CD4-positive, alpha-beta T cell (primary cell): Measurements from ENCODE around the gene RBMS1. TPM values are rescaled to one million over a fixed set of nuclear protein-coding genes. Genes with fewer than 3 reads are reported as not detected.

Source experiments
- ATAC-seq: fragments of 200-7000 bp; cut with Tn5 transposase; one replicate; pipeline ENCODE4 v1.10.0; 2022; ENCODE audit warnings: mild to moderate bottlenecking; ENCODE audit not compliant: poor library complexity
- CTCF ChIA-PET: fragments of 350-600 bp; sonication (Branson Sonifier 250); formaldehyde crosslinking; loops from one replicate; lab custom pipeline; 2021; ENCODE audit warnings: antibody characterized with exemption, inconsistent platforms; lab: Charles Lee
- POLR2A ChIA-PET: fragments of 350-600 bp; sonication (Branson Sonifier 250); formaldehyde crosslinking; loops from one replicate; lab custom pipeline; 2021; ENCODE audit warnings: antibody characterized with exemption, inconsistent platforms; lab: Charles Lee
- DNase-seq, 14 experiments: peaks; one replicate each; pipeline ENCODE4 v3.0.0-alpha.2; 2013 to 2020; ENCODE audit warnings: mixed read lengths in 2 of 14
- H3K27ac ChIP-seq, 2 donors: one replicate each; pipeline versions ENCODE4 v1.5.1 to v1.7.0; 2013; ENCODE audit warnings: low read length in 2 of 2, low read depth in 1 of 2, mild to moderate bottlenecking in 1 of 2
- H3K27me3 ChIP-seq, 2 experiments: 1 replicate in 1 of 2; 2 replicates in 1 of 2; pipeline versions ENCODE4 v1.6.1 to v1.7.0; 2013; ENCODE audit warnings: low read length in 2 of 2, control low read depth in 1 of 2, mild to moderate bottlenecking in 1 of 2, moderate library complexity in 1 of 2; ENCODE audit not compliant: insufficient read depth in 2 of 2, control insufficient read depth in 1 of 2
- H3K36me3 ChIP-seq: one replicate; pipeline ENCODE4 v1.6.1; 2013; ENCODE audit warnings: low read length, control low read depth; ENCODE audit not compliant: insufficient read depth
- H3K4me1 ChIP-seq: one replicate; pipeline ENCODE4 v1.6.1; 2013; ENCODE audit warnings: low read length, control low read depth; ENCODE audit not compliant: insufficient read depth
- H3K4me3 ChIP-seq: one replicate; pipeline ENCODE4 v1.5.1; 2013; ENCODE audit warnings: mild to moderate bottlenecking, low read length, moderate library complexity
- H3K9me3 ChIP-seq, 2 experiments: 1 replicate in 1 of 2; 2 replicates in 1 of 2; pipeline versions ENCODE4 v1.6.1 to v1.7.0; 2013; ENCODE audit warnings: low read length in 2 of 2, mild to moderate bottlenecking in 2 of 2, control low read depth in 1 of 2, moderate library complexity in 1 of 2; ENCODE audit not compliant: control insufficient read depth in 1 of 2, insufficient read depth in 1 of 2
- H3K27ac Mint-ChIP-seq: one replicate; pipeline ENCODE4 v1.8.0; 2020; ENCODE audit warnings: mixed read lengths
- H3K27me3 Mint-ChIP-seq: one replicate; pipeline ENCODE4 v1.8.0; 2021; ENCODE audit warnings: mixed read lengths
- H3K36me3 Mint-ChIP-seq: one replicate; pipeline ENCODE4 v1.8.0; 2021; ENCODE audit warnings: low read depth, mixed read lengths
- H3K4me1 Mint-ChIP-seq: one replicate; pipeline ENCODE4 v1.8.0; 2021; ENCODE audit warnings: low read depth, mixed read lengths
- H3K4me3 Mint-ChIP-seq: one replicate; pipeline ENCODE4 v1.8.0; 2020; ENCODE audit warnings: mild to moderate bottlenecking, mixed read lengths
- H3K9me3 Mint-ChIP-seq: one replicate; pipeline ENCODE4 v1.8.0; 2020; ENCODE audit warnings: mixed read lengths
- intact Hi-C, 2 experiments: fragments of 100-400 bp; cut with DNase I in 1 of 2; cut with micrococcal nuclease in 1 of 2; formaldehyde crosslinking; loops; one replicate each; pipeline versions ENCODE4 v1.15.1 to v1.9.0; 2023 to 2025; cut with DNase I, micrococcal nuclease
- total RNA-seq, 174 experiments: library from RNA in 2 of 174; stranded (reverse) in 2 of 174; gene quantifications; one replicate each; pipeline ENCODE4 v1.2.3 and lab custom pipeline; 2021 to 2026
- TF ChIP-seq, protein P1 (sequence below): fragments of 200-600 bp; IDR thresholded peaks from one replicate; pipeline ENCODE4 v1.8.0; 2022; ENCODE audit warnings: antibody characterized with exemption, mild to moderate bottlenecking

RBMS1 gene
- total RNA-seq, 2 experiments from 2014 or later: 88.6 to 90.3 TPM

DNA sequence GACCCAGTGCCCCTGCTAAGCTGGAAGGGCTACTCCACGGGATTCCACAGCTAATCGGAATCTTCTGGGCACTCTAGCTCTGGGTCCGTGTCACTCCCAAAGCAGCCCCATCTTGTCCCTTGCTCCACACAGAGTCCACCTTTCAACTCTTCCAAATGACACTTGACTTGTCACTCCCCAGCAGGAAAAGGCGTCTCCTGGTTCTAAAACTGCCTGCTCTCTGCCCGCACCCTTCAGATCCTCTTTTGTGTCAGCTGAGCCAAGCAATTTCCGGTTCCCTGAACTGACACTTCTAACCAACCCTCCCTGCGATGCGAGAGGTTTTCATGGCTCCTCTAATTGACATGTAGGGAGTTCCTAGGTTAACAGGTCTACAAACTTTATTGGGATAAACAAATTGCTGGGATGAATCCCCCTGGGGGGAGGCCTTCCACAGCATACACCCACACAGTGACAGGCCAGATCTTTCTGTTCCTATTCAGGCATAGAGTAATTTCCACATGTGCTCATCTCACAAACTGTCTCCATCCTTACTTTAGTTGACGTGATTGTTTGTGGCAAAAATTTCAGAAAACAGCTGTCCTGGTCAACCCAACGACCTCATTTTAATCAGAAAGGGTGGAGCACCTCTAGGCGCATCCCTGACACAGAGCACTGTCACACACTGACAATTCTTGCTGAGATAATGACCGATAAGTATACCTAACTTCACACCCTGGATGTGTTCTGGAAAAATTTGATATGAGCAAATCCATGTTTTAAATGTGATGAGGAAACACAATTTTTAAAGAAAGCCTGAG is 104.9 kb downstream of the RBMS1 start:
- Mint-ChIP-seq H3K9me3 (no peaks in the 10 kb centered on the region), H3K4me3 (peak overlapping the region; percentile 54), H3K27me3 (no peaks in the 10 kb centered on the region), H3K27ac (peak overlapping the region; percentile 67), H3K4me1 (peaks cover 93% of the 10 kb centered on the region), H3K36me3 (no peaks in the 10 kb centered on the region)
- ATAC-seq (peak; percentile 83), DNase-seq (peak in 13 of 14 experiments; percentile 9 to 70 (median 37))
- POLR2A ChIA-PET: interaction anchor here (1.0 to 3.5 kb wide), 4 partner anchors 13 to 41 kb away, joined by 3 to 18 read pairs (median 8); no protein-coding TSS in a partner anchor
- intact Hi-C loops: loop anchor here in 1 of 2 experiments (2.0 kb wide), 1 partner anchor 18 kb away; no protein-coding TSS in a partner anchor
- H3K4me1 ChIP-seq: peaks cover 75% of the 10 kb centered on the region
- no peaks in the 10 kb centered on the region for H3K27me3 ChIP-seq
- H3K4me3 ChIP-seq: peak overlapping the region; percentile 11
- TF ChIP-seq, protein P1, sequence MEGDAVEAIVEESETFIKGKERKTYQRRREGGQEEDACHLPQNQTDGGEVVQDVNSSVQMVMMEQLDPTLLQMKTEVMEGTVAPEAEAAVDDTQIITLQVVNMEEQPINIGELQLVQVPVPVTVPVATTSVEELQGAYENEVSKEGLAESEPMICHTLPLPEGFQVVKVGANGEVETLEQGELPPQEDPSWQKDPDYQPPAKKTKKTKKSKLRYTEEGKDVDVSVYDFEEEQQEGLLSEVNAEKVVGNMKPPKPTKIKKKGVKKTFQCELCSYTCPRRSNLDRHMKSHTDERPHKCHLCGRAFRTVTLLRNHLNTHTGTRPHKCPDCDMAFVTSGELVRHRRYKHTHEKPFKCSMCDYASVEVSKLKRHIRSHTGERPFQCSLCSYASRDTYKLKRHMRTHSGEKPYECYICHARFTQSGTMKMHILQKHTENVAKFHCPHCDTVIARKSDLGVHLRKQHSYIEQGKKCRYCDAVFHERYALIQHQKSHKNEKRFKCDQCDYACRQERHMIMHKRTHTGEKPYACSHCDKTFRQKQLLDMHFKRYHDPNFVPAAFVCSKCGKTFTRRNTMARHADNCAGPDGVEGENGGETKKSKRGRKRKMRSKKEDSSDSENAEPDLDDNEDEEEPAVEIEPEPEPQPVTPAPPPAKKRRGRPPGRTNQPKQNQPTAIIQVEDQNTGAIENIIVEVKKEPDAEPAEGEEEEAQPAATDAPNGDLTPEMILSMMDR: no peak
- CTCF ChIA-PET: no interaction called here
- H3K9me3 ChIP-seq: no peaks in the 10 kb centered on the region
- H3K36me3 ChIP-seq: no peaks in the 10 kb centered on the region
- H3K27ac ChIP-seq: peak overlapping the region in 1 of 2 donors; percentile 14

DNA sequence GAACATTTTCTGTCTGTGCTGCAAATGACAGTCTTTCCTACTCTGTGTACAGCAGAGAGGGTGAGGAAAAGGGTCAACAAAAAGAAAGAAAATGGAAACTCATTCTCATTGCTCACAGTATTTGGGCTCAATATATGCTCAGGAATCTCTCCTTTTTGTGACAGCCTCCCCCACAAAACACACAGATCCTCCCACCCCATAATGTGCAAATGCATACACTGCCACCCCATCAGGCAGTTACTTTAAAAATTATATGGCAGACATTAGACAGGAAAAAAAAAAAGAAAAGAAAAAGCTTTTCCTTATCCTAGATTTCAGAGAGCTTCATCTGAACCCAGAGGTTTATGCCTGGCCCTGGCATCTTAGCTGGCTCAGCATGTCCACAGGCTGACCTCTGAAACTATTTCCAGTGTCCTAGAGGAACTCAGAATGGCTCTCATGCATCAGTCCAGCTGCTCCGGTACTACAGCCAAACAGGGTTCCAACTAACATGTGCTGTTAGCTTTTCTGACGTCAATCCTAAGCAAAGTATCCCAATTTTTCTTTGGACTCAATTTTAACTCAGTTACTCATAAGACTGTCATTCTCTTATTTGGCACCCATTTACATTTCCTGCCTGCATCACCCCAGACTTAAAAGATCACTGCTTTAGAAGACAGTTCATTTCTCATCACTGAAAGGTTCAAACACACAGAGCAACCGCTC is 105.9 kb downstream of the RBMS1 start:
- intact Hi-C loops: loop anchor here in 1 of 2 experiments (2.0 kb wide), 1 partner anchor 19 kb away; no protein-coding TSS in a partner anchor
- no peaks in the 10 kb centered on the region for H3K27me3 ChIP-seq
- CTCF ChIA-PET: interaction anchor here (1.1 kb wide), 1 partner anchor 18 kb away, joined by 4 read pairs; no protein-coding TSS in a partner anchor
- TF ChIP-seq, protein P1: no peak
- Mint-ChIP-seq H3K36me3 (no peaks in the 10 kb centered on the region), H3K27me3 (no peaks in the 10 kb centered on the region), H3K4me1 (peaks cover 93% of the 10 kb centered on the region), H3K27ac (peak overlapping the region; percentile 67), H3K4me3 (peak overlapping the region; percentile 54), H3K9me3 (no peaks in the 10 kb centered on the region)
- H3K36me3 ChIP-seq: peaks cover 4% of the 10 kb centered on the region
- no peaks in the 10 kb centered on the region for H3K9me3 ChIP-seq
- H3K27ac ChIP-seq: no peak overlapping the region
- no peak for DNase-seq
- ATAC-seq: peak; percentile 45
- H3K4me1 ChIP-seq: peaks cover 70% of the 10 kb centered on the region
- POLR2A ChIA-PET: interaction anchor here (0.7 to 3.5 kb wide), 5 partner anchors 12 to 263 kb away, joined by 3 to 18 read pairs (median 4); no protein-coding TSS in a partner anchor
- no peak overlapping the region for H3K4me3 ChIP-seq

DNA sequence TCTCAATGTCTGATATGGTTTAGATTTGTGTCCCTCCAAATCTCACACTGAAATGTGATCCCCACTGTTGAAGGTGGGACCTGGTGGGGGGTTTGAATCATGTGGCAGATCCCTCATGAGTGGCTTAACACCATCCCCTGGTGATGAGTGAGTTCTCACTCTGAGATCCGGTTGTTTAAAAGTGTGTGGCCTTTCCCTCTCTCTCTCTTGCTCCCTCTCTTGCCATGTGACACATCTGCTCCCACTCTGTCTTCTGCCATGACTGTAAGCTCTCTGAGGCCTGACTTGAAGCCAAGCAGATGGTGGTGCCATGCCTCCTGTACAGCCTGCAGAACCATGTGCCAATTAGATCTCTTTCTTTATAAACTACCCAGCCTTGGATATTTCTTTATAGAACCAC is 108.8 kb downstream of the RBMS1 start:
- no peak overlapping the region for H3K27ac ChIP-seq
- H3K9me3 ChIP-seq: no peaks in the 10 kb centered on the region
- no peak for DNase-seq
- peak overlapping the region; percentile 34 for H3K27ac Mint-ChIP-seq
- H3K9me3 Mint-ChIP-seq: no peaks in the 10 kb centered on the region
- ChIA-PET CTCF (no interaction called here), POLR2A (no interaction called here)
- peaks cover 93% of the 10 kb centered on the region for H3K4me1 Mint-ChIP-seq
- H3K4me3 Mint-ChIP-seq: no peak overlapping the region
- H3K27me3 ChIP-seq: no peaks in the 10 kb centered on the region
- H3K4me3 ChIP-seq: no peak overlapping the region
- TF ChIP-seq, protein P1: no peak
- H3K36me3 Mint-ChIP-seq: peaks cover 5% of the 10 kb centered on the region
- H3K27me3 Mint-ChIP-seq: no peaks in the 10 kb centered on the region
- intact Hi-C loops: no loop called here
- peaks cover 53% of the 10 kb centered on the region for H3K4me1 ChIP-seq
- no peak for ATAC-seq
- peaks cover 5% of the 10 kb centered on the region for H3K36me3 ChIP-seq
